Skin of body (tissue), 2 donors: ENCODE results near the gene GET4. TPM values are rescaled to one million over a fixed set of nuclear protein-coding genes. Genes with fewer than 3 reads are reported as not detected.
"Not testable (repeated sequence)": the region's sequence is repeated elsewhere in the genome, so short reads cannot be mapped to it uniquely, and the experiment has no call there.

Experiments
- DNase-seq: peaks from one replicate; lab custom pipeline; 2025; lab: John Stamatoyannopoulos, UW
- total RNA-seq: library from RNA; depleted of rRNA; stranded (reverse); fragments of >200 nt; gene quantifications from one replicate; pipeline ENCODE4 v1.2.3, GENCODE V29; 2014

The GET4 gene
- total RNA-seq, 1 donor from 2014 or later, result 23.7 TPM

GRCh38 chr7:926061-927030 lies 50.0 kb downstream of the GET4 start:
- no peak for DNase-seq

- no peak for DNase-seq
These were observed 50.8 kb downstream of the GET4 start for GRCh38 chr7:927031-927671.

- DNase-seq, result no peak
These were observed 53.0 kb downstream of the GET4 start for GRCh38 chr7:929311-929711.

GRCh38 chr7:930975-931758 lies 54.8 kb downstream of the GET4 start:
- DNase-seq, result no peak

GRCh38 chr7:931871-932650 lies 55.7 kb downstream of the GET4 start:
- DNase-seq, result no peak

- DNase-seq, result no peak
These were observed 56.3 kb downstream of the GET4 start for GRCh38 chr7:932651-932975.

- no peak for DNase-seq
These were observed 58.3 kb downstream of the GET4 start for GRCh38 chr7:934469-935163.

- no peak for DNase-seq
These were observed 59.0 kb downstream of the GET4 start for GRCh38 chr7:935164-935873.

- DNase-seq, result no peak
These were observed 59.6 kb downstream of the GET4 start for GRCh38 chr7:935874-936385.

GRCh38 chr7:936386-937054 lies 60.2 kb downstream of the GET4 start:
- no peak for DNase-seq

- DNase-seq, result no peak
These were observed 61.6 kb downstream of the GET4 start for GRCh38 chr7:937856-938484.

- no peak for DNase-seq
These were observed 62.3 kb downstream of the GET4 start for GRCh38 chr7:938546-939185.

- no peak for DNase-seq
These were observed 63.5 kb downstream of the GET4 start for GRCh38 chr7:939843-940242.

GRCh38 chr7:940599-941408 lies 64.5 kb downstream of the GET4 start:
- DNase-seq, result no peak

GRCh38 chr7:943793-944192 lies 67.4 kb downstream of the GET4 start:
- DNase-seq, result not testable (repeated sequence)

- DNase-seq, result no peak
These were observed 68.4 kb downstream of the GET4 start for GRCh38 chr7:944744-945143.

- DNase-seq, result no peak
These were observed 68.8 kb downstream of the GET4 start for GRCh38 chr7:945147-945555.
